NCI-H187 (cell line): ENCODE results near the gene TPRA1.
"Not testable (repeated sequence)": the region's sequence is repeated elsewhere in the genome, so short reads cannot be mapped to it uniquely, and the experiment has no call there.

ENCODE experiments used
- DNase-seq, 2 experiments: peaks; one replicate each; lab custom pipeline; 2025; lab: John Stamatoyannopoulos, UW

TPRA1 gene

DNA sequence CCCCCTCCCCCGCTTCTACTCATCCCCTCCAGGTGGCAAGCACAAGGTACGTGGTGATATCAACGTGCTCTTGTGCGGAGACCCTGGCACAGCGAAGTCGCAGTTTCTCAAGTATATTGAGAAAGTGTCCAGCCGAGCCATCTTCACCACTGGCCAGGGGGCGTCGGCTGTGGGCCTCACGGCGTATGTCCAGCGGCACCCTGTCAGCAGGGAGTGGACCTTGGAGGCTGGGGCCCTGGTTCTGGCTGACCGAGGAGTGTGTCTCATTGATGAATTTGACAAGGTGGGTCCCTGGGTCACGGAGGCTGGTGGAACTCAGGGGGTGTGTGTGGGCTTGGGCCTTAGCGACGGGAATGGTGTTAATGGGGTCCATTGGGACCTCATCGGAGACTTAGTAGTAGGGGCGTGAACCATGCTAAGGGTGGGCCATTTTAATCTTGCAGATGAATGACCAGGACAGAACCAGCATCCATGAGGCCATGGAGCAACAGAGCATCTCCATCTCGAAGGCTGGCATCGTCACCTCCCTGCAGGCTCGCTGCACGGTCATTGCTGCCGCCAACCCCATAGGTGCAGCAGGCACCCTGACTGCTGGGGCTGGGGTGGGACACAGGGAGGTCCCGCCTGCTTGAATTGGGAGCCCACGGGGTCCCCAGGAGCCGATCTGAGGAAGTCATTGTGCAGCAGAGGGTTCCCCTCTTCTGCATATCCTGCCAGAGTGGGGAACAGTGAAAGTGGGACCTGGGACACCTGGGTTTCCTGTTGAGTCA, 26.5 kb upstream of the TPRA1 start:
- no peak for DNase-seq

- DNase-seq = no peak
Measured at GRCh38 chr3:127615631-127616305, 25.2 kb upstream of the TPRA1 start.

- no peak for DNase-seq
Measured at GRCh38 chr3:127614928-127615589, 24.5 kb upstream of the TPRA1 start.

DNA sequence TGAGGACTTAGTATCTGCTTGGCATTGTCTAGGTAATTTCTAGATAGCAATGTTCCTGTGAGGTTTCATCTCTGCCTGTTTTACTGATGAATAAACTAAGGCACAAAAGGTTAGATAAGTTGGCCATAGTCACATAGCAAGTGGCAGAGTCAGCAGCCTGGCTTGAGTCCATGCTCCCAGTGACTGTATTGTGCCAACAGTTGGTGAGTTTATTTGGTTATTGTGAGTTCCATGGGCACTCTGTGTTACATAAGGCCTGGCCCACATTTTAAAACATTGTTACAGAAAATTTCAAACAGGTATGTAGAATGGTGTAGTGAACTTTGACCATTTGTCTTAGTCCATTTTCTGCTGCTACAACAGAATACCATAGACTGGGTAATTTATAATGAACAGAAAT, 22.9 kb upstream of the TPRA1 start:
- no peak for DNase-seq

- DNase-seq = no peak
Measured at GRCh38 chr3:127612966-127613365, 22.4 kb upstream of the TPRA1 start.

DNA sequence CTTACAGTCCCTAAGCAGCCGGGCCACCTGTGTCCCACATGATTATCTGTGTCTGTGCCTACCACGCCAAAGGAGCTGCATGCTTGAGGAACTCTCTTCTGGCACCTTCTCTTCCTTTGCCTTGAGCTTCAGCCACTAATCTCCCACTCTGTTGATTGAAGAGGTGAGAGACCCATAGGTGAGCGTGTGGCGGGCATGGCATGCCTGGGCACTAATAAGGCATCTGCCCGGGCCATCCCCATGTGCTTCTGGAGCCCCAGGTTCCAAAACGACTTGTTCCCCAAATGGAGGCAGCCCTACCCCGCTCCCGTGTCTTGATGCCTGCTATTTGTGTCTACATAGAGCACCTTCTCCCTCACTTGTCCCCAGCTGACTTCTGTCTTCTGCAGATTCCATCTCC, 20.7 kb upstream of the TPRA1 start:
- DNase-seq = no peak

DNA sequence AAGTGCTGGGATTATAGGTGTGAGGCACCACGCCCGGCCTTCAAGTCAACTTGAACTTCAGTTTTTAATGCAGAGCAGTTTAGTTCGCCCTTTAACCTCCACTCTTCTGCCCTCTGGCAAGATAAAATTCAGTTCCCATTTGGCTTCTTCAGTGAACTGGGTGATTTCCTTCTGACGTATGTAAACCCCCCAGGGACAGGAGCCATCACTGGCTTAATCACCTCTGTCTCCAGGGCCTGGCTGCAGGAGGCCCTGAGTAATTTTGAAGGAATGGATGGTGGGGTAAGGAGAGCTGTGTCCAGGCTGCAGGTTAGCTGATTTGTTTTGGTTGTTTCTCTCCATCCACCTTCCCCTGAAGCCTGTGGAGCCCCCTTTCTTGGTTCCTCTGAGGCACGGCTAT, 19.6 kb upstream of the TPRA1 start:
- no peak for DNase-seq

- DNase-seq = no peak
Measured at GRCh38 chr3:127608362-127608718, 17.8 kb upstream of the TPRA1 start.

GRCh38 chr3:127607675-127608361, 17.3 kb upstream of the TPRA1 start:
- no peak for DNase-seq

GRCh38 chr3:127606981-127607595, 16.6 kb upstream of the TPRA1 start:
- DNase-seq = no peak

GRCh38 chr3:127606086-127606805, 15.7 kb upstream of the TPRA1 start:
- no peak for DNase-seq

GRCh38 chr3:127605547-127605946, 15.0 kb upstream of the TPRA1 start:
- DNase-seq = not testable (repeated sequence)

DNA sequence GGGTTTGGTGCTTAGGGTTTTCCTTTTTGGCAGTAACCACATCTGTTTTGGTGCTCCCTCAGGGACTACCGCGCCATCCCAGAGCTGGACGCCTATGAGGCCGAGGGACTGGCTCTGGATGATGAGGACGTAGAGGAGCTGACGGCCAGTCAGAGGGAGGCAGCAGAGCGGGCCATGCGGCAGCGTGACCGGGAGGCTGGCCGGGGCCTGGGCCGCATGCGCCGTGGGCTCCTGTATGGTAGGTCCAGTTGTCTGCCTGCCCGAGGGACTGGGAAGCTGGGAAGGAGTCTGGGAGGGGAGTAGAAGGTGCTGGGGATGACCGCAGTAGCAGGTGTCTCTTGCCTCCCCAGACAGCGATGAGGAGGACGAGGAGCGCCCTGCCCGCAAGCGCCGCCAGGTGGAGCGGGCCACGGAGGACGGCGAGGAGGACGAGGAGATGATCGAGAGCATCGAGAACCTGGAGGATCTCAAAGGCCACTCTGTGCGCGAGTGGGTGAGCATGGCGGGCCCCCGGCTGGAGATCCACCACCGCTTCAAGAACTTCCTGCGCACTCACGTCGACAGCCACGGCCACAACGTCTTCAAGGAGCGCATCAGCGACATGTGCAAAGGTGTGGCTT, 14.1 kb upstream of the TPRA1 start:
- DNase-seq = no peak

GRCh38 chr3:127604035-127604434, 13.5 kb upstream of the TPRA1 start:
- DNase-seq = no peak

DNA sequence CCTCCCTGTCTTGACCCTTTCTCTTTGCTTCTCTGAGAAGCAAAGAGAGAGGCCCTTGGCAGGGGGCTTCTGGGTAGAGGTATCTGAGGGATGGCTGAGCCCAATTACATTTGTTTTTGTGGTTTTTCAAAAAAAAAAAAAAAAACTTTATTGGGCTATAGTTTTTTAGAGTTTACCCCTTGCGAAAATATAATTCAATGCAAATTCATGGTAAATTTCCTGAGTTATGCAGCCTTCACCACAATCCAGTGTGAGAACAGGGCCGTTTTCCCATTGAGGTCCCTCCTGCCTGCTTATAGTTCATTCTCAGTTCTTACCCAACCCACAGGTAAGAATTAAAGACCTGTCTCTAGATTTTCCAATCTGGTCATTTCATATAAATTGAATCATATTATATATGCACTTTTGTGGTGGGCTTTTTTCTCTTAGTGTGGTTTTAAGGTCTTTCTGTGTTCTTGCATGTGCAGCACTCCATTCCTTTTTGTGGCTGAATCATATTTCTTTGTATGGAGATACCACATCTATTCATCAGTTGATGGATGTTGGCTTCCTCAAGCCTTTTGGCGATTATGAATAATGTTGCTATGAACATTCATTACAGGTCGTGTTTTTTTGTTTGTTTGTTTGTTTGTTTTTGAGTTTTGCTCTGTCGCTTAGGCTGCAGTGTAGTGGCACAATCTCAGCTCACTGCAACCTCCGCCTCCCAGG, 10.4 kb upstream of the TPRA1 start:
- no peak for DNase-seq

DNA sequence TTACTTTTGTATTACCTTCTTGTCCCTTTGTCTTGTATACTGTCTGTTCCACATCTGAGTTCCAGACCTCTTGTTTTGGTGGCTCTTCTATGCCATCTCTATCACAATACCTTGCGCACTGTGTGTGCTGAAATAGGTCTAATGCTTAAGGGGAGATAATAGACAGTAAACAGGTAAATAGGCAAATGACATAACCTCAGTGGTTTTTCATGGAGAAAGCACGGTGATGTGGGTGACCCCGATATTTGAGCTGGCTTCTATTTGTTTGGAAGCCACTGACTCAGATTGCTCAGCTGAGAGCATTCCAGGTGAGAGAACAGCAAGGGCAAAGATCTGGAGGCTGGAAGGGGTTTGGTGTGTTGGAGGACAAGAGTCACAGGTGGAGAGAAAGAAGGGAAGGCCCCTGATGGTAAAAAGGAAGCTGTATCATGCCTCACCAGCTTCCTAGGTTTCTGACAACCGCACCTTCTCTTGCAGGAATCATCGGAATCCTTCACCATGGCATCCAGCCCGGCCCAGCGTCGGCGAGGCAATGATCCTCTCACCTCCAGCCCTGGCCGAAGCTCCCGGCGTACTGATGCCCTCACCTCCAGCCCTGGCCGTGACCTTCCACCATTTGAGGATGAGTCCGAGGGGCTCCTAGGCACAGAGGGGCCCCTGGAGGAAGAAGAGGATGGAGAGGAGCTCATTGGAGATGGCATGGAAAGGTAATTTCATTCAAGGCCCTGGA, 8.5 kb upstream of the TPRA1 start:
- no peak for DNase-seq

GRCh38 chr3:127597020-127597771, 6.7 kb upstream of the TPRA1 start:
- no peak for DNase-seq

- no peak for DNase-seq
Measured at GRCh38 chr3:127595303-127595702, 4.8 kb upstream of the TPRA1 start.

DNA sequence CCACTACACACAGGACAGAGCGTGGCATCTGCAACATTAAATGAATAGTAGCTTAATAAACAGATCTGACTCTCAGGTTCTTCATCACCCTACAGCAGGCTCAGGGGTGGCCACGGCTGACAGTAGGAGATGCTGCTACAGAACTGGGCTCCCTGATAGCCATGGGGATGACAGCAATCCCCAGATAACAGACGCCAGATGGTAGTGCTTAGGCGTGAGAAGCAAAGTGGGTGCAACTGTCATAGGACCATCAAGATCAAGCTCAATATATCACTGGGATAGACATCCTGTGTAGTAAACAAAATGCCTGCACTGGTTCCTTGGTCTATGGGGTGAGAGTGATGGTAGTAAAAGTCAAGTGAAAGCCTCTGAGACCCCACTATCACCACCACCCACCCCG, 2.6 kb upstream of the TPRA1 start:
- no peak for DNase-seq
